HG03280 (cell line): ENCODE measurements around the gene NRGN.

Source experiments
- ATAC-seq: cut with Tn5 transposase; IDR thresholded peaks from one replicate; pipeline ENCODE4 v1.9.1; 2021; ENCODE audit warnings: mild to moderate bottlenecking, moderate library complexity; ENCODE audit not compliant: unreplicated experiment

NRGN gene

DNA sequence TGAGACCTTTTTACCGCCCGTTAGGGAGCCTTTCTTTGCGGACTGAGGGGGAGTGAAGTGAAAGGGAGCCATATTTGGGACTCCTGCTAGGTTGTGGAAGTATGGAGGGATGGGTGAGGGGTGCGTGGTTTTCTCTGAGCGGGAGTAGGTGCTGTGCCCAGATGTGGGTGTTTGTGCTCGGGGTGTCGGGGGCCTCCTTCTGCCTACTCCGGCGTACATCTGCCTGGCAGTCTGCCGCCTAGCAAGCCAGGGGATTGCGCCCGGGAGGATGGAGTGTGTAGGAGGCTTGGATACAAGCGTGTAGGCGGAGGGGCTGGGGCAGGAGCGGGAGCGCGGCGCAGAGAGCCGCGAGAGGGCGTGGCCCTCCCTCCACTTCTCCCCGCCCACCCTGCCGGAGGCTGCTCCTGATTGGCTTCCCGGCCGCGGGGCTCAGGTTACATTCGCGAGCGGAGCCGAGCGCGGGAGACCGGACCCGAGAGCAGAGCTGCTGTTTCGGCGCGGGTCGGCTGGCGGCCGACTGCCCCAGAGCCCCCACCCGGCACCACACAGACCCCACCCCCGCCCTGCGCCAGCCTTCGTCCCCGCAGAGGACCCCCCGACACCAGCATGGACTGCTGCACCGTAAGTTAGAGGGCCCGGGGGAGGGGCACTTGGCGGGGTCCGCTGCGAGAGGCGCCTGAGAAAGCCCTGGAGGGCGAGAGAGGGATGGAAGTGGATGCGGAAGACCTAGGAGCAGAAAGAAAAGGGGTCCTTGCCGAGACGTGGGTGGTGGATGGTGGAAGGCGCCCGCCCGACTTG lies at the start of gene NRGN:
TSS of gene NRGN (plus strand) at position 464 of the 798 bp plus-strand sequence. CDS start at position 607, 143 bp downstream.
- peak; percentile 100 for ATAC-seq

DNA sequence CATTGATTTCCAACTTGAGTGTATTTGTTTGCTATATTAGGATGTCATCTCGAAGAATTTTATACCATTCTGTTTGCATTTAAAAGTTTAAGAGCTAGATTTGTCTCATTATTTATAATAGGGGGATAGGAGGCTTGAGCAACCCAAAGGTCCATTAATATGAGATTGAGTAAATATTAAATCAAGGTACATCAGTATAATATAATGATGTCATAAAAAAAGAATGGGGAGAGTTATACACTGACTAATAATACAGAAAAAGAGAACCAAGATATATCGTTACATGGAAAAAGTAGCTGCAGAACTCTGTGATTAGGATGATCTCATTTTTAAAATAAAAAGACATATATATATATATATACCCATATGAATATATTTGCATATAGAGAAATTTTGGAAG lies 46.6 kb upstream of the NRGN start:
- no peak for ATAC-seq

DNA sequence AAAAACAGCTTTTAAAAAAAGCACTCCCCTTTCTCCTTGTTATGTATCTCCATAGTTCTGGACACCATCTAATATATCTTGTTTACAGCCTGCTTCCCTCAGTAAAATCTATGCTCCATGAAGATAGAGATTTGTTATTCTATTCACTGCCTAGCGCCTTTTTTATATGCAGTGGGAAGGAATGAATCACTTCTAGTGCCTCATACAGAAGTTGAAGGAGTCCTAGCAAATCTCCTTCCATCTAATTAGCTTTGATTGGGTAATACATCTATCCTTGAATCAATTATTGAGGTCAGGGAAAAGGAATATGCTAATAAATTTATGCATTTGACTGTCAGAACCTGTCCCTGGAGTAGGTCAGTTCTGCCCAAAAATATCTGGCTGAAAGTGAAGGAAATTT lies 40.2 kb upstream of the NRGN start:
- ATAC-seq = no peak

DNA sequence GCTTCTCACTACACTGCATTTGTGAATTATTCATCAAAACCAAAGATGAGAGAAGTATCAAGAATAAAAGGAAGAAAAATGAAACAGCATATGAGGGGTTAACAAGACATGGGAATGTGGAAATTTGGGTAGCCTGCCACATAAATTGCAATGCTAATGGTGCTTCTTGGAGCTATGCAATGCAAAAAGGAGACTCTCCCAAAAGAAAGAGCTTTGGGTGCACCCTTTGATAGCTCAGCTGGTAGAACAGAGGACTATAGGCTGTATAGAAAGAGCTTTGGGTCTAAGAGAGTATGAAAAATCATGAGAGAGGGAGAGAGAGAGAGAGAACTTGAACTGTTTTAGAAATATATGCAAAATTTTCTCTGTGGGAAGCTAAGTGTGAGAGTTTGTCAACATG lies 39.7 kb upstream of the NRGN start:
- ATAC-seq = no peak

DNA sequence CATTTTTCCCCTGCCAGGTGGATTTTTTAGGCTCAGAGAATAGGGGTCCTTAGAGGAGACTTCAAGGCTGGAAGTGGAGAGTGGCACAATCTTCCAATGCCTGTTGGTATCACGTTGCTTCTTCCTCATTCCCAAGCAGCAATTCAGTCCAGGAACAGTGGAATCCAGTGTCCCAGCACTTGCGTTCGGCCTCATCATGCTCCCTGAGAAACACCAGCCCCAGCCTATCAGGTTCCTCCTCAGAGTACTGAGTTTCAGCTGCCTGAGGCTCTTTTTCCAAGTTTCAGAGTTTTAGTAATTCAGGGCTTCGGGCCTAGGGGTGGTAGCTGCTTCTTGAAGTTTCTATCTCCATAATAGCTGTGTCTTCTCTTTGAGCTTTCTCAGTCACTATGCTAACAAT lies 31.9 kb upstream of the NRGN start:
- ATAC-seq = no peak

DNA sequence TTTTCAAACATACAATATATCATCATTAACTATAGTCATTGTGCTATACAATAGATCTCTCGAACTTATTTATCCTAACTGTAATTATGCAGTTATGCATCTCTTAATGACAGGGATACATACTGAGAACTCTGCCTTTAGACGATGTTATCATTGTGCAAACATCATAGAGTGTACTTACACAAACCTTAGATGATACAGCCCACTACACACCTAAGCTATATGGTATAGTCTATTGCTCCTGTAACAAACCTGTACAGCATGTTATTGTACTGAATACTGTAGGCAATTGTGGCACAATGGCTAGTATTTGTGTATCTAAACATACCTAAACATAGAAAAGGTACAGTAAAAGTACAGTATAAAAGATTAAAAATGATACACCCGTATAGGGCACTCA lies 27.4 kb upstream of the NRGN start:
- no peak for ATAC-seq

DNA sequence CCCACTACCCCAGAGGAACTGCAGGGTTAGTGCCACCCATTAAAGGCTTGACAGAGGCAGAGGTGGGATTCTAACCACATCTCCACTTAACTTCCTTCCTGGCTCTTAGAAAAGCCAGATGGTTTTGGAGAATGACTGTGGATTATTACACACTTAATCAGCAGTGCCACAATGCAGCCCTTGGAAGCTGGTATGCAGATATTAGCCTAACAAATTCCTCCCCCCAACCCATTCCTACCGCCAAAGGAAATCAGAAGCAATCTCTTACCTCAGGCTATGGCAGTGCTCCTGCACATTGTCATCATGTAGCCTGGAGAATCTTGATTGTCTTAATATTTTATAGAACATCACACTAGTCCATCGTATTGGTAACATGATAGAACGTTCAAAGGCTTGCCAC lies 23.2 kb upstream of the NRGN start:
- ATAC-seq = no peak

DNA sequence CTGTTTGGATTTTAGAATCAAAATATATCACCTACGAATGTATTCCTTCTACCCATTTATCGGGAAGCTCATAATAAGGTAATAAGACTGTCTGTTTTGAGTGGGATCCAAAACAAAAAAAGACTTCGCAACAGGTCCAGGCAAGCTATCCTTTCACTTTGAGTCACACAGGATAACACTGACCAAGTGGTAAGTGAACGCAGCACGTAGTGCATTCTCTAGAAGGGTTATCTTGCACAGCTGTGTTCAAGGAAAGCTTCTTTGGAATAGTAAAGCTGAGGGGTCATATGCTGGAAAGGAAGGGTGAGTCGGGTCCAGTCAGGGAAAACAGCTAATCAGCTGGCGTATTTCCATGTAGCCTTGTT lies 22.3 kb upstream of the NRGN start:
- ATAC-seq = no peak

DNA sequence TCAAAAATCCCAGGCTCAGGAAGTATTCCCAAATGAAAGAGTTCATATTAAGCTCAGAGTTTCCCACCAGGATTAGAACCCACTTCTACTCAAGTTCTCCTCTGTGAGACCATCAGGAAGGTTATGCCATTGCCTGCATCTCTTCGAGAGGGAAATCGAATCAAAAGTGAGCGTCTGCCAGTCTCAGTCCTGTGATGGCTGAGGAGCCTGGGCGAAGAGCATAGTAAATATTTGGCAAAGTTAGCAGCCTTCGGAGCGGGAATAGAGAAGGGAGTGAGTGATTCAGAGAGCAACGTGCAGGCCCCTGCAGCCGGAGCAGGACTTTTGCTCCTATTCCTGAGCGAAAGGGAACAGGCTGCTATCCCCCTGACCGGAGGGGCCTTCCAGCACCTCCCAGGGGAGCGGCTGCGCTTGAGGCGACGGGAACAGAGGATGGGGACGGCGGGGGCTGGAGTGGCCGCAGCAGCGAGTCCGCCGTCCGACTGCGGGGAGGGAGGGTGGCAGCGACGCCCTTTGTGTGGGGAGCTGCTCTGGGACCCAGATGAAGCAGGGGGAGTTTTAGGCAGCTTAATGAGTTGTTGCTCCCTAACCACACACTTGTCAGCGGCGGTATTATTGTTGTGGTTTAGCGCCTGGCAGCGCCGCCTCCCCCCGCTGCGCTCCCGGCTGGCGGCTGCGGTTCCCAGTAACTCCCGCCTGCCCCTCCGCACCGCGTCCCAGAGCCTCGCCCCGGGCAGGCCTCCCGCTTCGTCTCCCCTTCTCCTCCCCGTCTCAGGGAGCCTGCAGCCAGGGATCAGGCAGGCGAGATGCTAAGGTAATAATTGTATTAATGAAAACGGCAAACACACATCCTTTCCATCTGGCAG lies 21.7 kb upstream of the NRGN start:
- ATAC-seq = no peak

DNA sequence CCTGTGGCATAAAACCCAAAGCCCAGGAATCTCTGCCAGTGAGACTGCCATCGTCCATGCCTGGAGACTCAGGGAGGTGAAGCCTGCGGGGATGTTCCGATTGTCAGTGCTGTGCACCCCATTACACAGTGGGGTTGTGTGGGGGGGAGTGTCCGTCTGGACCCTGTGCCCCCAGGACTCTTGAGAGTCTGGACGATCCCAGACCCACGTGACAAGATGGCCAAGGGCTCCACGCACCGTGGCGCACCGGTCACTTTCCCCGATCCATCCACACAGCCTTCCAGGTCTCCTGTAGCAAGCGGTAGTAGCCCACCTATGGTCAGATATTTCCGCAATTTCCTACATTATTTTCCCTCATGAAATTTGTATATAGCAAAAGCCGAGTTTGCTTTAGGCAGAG lies 20.9 kb upstream of the NRGN start:
- ATAC-seq = no peak

DNA sequence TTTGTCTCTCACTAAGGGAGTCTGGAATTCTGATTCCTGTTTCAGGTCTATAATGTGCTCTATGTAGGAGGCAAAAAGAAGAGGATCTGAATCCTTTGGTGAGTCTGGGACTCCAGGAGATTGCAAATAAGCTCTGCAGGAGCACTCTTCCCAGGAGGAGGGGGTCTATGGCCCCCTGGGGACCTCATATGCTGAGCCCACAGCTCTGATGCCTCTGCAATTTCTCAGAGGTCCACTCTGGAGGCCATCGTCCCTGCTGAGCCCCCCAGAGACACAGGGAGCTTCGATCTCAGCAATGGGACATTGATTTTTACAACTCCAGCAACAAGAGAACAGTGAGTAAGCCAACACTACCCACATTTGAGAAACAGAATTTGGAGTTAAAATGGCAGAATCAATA lies 20.2 kb upstream of the NRGN start:
- no peak for ATAC-seq

DNA sequence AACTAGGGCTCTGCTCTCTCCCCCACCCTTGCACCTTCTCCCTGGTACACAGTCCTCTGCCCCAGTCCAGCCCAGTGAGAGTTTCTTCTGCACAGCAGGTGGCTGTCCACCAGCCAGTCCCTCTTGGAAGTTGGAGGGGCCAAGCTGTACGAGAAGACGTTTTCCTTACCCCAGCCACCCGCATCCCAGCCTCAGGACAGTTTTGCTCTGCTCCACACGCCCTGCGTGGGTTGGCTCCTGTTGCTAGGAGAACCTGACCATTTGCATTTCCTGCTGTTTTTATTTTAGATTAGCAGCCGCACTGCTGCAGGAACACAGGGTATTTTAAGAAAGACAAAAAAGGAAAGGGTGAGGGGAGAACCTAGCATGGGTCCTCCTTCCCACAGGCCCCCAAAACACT lies 17.6 kb upstream of the NRGN start:
- ATAC-seq = no peak

DNA sequence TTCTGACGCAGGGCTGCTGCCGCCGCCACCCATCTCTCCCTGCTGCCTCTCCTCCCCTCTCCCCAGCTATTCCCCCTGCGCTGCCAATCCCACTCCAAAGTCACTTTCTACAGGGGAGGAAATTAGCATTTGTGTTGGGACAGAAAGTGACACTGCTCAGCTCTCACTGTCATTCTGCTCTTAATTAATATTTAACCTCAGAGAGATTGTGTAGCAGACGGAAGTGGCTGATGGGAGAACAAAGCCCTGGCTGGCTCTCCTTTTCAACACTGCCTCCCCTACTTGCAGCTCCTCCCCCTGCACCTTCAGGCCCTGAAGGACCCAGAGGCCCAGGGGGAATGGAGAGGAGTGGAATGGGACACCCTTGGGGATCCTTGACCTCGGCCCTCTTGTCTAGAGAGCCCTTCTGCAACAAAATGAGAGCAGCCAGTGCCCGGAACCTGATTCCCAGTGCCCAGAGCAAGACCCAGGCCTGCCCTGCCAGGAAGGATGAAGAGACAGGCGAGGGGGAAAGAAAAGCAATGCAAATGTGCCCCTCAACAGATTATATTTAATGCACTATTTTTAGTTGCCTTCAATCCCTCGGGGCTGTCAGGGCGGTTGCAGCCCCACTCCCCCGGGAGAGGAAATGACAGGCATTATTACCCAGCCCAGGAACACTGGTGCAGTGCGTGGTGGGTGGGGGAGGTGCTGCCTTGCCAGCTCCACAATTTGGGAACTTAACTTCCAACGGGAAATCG lies 14.6 kb upstream of the NRGN start:
- peak; percentile 65 for ATAC-seq

DNA sequence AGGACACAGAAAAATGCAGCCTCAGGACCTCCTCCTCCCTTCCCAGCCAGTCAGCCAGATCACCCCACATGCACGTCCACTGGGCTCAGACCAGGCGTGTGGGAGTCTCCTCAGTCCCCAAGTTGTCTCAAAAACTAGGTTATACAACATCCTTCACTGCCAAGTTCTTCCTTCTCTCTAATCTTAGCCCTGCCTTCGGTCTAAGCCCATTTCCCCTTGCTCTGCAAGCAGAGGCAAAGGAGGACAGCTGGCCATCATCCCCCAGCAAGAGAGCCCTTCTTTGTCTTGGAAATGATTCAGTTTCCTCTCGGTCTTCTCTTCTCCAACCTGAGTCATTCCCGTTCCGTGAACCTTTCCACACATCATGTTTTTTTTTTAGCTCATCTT lies 14.0 kb upstream of the NRGN start:
- no peak for ATAC-seq

DNA sequence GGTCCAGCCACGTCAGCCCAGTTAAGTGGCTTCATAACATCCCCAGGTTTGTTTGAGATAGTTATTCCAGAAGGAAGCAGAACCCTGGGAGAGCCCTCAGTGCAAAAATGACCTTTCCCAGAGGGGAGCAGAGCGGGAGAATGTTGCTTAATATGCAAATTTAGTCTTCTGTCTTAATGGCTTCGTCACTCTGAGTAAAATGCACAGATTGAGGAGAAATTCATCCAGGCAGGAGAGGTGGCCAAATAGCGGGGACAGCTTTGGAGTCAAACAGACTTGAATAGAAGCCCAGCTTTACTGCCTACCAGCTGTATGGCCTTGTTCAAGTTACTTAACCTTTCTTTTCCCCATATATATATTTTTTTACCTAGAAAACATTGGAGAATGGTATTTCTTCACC lies 12.3 kb upstream of the NRGN start:
- no peak for ATAC-seq

DNA sequence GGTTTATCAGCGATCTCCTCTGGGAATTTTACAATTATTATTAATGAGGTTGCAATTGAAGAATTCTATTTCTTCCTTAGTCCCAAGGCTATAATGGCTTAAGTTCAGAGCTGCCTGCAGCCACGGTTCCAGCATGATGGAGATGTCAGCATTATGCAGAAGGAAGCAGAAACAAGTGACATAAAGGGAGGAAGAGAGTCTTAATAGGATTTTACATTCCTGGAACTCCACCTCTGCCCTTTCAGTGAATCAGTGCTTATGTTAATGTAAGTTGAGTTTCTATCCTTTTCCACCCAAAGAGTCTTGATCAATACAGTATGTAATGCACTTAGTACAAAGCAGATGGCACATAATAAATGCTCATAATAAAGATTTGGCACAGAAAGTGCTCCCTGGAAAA lies 11.6 kb upstream of the NRGN start:
- ATAC-seq = no peak

DNA sequence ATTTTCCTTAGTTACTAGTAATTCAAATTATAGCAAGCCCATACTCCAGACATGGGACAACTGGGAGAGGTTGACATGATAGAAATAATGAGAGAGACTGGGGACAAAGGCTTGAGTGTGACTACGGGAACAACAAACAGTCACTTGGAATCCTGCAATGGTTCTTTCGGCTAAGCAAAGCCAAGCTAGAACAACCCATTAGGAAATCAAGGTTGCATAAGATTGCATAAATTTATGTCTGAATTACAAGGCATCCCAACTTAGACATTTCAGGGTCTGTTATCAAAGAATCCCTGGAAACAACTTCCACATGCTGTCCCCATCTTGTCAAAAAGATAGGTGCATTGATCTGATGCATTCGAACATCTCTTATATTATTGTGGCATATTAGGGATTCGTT lies 10.2 kb upstream of the NRGN start:
- ATAC-seq = no peak

DNA sequence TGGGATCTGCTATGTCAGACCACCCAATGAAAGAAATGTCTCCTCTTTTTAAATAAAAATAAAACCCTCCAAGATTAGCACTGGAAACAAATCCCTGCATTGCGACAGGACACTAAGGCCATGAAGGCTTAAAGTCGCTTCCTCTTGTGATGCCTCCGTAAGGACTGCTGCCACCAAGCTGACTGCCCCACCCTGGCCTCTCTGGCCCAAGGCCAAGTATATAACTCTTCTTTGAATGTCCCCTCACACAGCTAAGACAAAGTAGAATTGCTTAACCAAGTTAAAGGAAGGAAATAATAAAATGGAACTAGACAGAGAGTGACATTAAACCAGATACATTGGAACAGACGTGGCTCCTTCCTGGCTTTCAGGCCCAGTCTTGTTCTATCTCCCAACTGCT lies 7.5 kb upstream of the NRGN start:
- no peak for ATAC-seq

DNA sequence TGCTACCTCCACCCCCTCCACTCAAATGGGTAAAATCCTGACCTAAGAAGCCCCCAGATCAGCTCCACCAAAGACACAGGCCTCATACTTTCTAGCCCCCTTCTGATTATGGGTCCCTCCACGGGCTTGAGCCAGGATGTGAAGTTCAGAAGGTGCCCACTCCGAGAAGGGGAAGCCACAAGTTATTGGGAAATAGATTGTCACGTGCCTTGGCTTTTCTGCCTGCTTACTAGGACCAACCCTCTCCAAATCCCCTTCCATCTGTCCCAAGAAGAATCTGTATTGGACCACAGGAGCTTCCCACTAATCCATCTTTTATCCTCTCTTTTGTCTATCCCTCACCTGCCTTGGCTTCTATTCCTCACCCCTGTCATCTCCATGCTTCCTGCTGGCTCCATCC lies 3.0 kb upstream of the NRGN start:
- ATAC-seq = no peak

DNA sequence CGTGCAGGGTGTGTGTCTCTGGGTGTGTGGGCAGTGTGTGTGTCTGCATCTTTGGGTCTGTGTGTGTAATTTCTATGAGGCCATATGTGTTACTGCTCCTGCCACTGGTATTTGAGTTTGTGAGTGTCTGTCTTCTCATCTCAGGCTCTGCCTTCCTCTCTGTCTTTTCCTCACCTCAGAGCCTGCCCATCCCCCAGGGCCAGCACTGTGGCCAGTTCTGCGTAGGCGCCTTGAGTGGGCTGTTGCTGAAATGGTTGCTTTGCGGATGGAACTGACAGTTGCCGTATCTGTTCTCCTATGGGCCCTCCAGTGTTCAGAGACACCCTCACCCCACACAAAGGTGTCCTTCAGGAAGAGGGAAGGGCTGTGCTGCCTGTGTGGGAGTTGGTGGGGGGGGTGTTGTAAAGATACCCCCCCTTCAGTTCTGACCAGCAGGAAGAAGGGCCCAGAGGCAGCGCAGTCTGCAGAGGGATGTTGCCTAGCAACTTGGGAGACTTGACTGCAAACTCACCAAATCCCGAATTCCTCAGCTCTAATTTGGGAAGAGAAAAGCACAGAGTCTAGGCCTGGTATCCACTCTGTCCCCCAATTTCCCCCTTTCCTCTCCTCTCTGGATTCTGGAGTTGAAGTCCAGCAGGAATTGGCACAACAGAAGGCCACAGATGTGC lies 2.0 kb upstream of the NRGN start:
- ATAC-seq = no peak
